ENCODE data around the gene ZFHX3. TPM values are rescaled to one million over a fixed set of nuclear protein-coding genes. Genes with fewer than 3 reads are reported as not detected.
A peak's percentile ranks its signal among the peaks of the same experiment; 100 is the strongest.

ZFHX3 gene
- total RNA-seq, 4 donors from 2014 or later: 36.3 to 44.0 (median 38.1) TPM

- Histone ChIP-seq H3K36me3 (peaks cover 0 to 56% (median 0%) of the 10 kb centered on the region in 3 donors), H3K4me1 (peaks cover 0 to 23% (median 0%) of the 10 kb centered on the region in 4 donors), H3K27me3 (no peaks in the 10 kb centered on the region), H3K9me3 (no peaks in the 10 kb centered on the region), H3K27ac (peak overlapping the region in 2 of 4 donors; percentile 54 to 64), H3K4me3 (no peak overlapping the region)
- WGBS, 2 donors: 48 to 58% methylated on average over 9 of the region's 9 CpGs
- no peak for DNase-seq (ENCODE audit: low spot score in 2 of 2)
- TF ChIP-seq EP300 (IDR thresholded peaks at IDR 0.05) (no peak), CTCF (IDR thresholded peaks at IDR 0.05) (no peak), POLR2A (IDR thresholded peaks at IDR 0.05) (no peak)
Observed at GRCh38 chr16:72952811-72953271, 95.1 kb downstream of the ZFHX3 start.

DNA sequence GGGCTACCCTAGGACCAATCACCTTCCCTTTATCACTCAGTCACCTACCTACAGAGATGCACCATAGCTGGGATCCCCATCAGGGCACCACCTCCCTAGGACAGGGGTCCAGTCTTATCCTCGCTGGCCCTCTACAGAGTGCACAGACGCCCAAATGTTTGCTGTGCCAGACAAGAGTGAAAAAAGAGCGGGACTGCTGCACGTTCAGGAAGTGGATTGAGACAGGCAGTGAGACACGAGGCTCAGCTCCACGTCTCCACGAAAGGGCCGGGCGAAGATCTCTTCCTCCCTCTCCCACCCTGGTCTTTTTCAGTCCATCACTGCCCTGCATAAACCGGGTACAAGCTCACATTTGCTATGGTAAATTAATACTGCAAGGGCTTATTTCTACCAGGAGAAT, 95.5 kb downstream of the ZFHX3 start:
- WGBS, 2 donors: 57 to 64% methylated on average over 10 of the region's 10 CpGs

DNA sequence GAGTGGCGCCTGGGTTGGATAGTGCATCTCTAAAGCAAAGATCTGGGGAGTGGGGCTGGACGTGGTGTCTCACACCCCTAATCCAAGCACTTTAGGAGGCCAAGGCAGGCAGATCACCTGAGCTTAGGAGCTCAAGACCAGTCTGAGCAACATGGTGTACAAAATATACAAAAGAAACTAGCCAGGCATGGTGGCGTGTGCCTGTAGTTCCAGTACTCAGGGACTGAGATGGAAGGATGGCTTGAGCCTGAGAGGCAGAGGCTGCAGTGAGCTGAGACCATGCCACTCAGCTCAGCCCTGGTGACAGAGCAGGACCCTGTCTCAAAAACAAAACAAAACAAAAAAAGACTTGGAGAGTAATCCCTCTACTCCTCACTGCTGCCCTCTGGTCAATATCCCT, 96.0 kb downstream of the ZFHX3 start:
- no peak overlapping the region for H3K27ac ChIP-seq
- no peak overlapping the region for H3K4me3 ChIP-seq
- TF ChIP-seq EP300 (IDR thresholded peaks at IDR 0.05) (no peak), CTCF (IDR thresholded peaks at IDR 0.05) (no peak), POLR2A (IDR thresholded peaks at IDR 0.05) (no peak)
- peaks cover 0 to 47% (median 0%) of the 10 kb centered on the region in 3 donors for H3K36me3 ChIP-seq
- H3K27me3 ChIP-seq: no peaks in the 10 kb centered on the region
- no peaks in the 10 kb centered on the region for H3K9me3 ChIP-seq
- peaks cover 0 to 33% (median 3%) of the 10 kb centered on the region in 4 donors for H3K4me1 ChIP-seq
- DNase-seq (ENCODE audit: low spot score in 2 of 2): no peak
- 94 to 95% methylated on average over 3 of the region's 3 CpGs for WGBS, 2 donors

More for the DNA sequence above, 95.5 kb downstream of the ZFHX3 start:
- Histone ChIP-seq H3K9me3 (no peaks in the 10 kb centered on the region), H3K4me1 (peaks cover 0 to 28% (median under 1%) of the 10 kb centered on the region in 4 donors), H3K4me3 (no peak overlapping the region), H3K27ac (peak overlapping the region in 1 of 4 donors; percentile 54), H3K27me3 (no peaks in the 10 kb centered on the region), H3K36me3 (peaks cover 0 to 52% (median 0%) of the 10 kb centered on the region in 3 donors)
- TF ChIP-seq CTCF (IDR thresholded peaks at IDR 0.05): no peak
- TF ChIP-seq EP300 (IDR thresholded peaks at IDR 0.05): no peak
- TF ChIP-seq POLR2A (IDR thresholded peaks at IDR 0.05): no peak
- DNase-seq (ENCODE audit: low spot score in 2 of 2): no peak

DNA sequence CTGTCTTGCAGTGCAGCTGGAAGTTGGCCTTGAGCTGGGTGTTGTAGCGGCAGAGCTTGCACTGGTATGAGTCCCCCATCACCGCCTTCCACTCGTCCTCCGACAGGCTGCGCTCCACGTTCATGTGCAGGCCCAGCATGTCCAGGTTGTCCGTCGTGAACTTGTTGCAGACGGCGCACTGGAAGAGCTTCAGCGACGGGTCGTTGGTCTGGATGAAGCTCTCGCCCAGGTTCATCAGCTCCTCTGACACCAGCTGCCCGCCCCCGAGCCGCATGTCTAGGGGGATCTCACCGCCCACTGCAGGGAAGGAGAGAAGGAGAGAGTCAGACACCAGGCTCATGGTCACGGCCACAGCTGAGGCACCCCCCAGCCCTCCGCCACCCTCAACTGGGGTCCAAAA, 97.3 kb downstream of the ZFHX3 start:
- TF ChIP-seq EP300 (IDR thresholded peaks at IDR 0.05) (no peak), CTCF (IDR thresholded peaks at IDR 0.05) (no peak), POLR2A (IDR thresholded peaks at IDR 0.05) (no peak)
- WGBS, 2 donors: 93 to 94% methylated on average over 19 to 20 of the region's 20 CpGs
- H3K4me3 ChIP-seq: no peak overlapping the region
- peaks cover 0 to 40% (median 0%) of the 10 kb centered on the region in 3 donors for H3K36me3 ChIP-seq
- H3K9me3 ChIP-seq: no peaks in the 10 kb centered on the region
- no peak for DNase-seq (ENCODE audit: low spot score in 2 of 2)
- H3K4me1 ChIP-seq: peaks cover 0 to 43% (median 12%) of the 10 kb centered on the region in 4 donors
- no peaks in the 10 kb centered on the region for H3K27me3 ChIP-seq
- no peak overlapping the region for H3K27ac ChIP-seq

GRCh38 chr16:72948238-72948829, 99.6 kb downstream of the ZFHX3 start:
- TF ChIP-seq CTCF (IDR thresholded peaks at IDR 0.05) (no peak), POLR2A (IDR thresholded peaks at IDR 0.05) (no peak), EP300 (IDR thresholded peaks at IDR 0.05) (no peak)
- Histone ChIP-seq H3K4me3 (no peak overlapping the region), H3K4me1 (peaks cover 0 to 37% (median 12%) of the 10 kb centered on the region in 4 donors), H3K9me3 (no peaks in the 10 kb centered on the region), H3K36me3 (peaks cover 0 to 36% (median 0%) of the 10 kb centered on the region in 3 donors), H3K27ac (peak overlapping the region in 2 of 4 donors; percentile 72 to 74), H3K27me3 (no peaks in the 10 kb centered on the region)
- WGBS, 2 donors: 88 to 90% methylated on average over 17 of the region's 17 CpGs
- no peak for DNase-seq (ENCODE audit: low spot score in 2 of 2)

All from tibial nerve (tissue), 4 donors.